SHP77 (cell line): Measurements from ENCODE around the gene CCER1.

Source experiments
- DNase-seq, 2 experiments: peaks; one replicate each; lab custom pipeline; 2025; lab: John Stamatoyannopoulos, UW

The CCER1 gene

DNA sequence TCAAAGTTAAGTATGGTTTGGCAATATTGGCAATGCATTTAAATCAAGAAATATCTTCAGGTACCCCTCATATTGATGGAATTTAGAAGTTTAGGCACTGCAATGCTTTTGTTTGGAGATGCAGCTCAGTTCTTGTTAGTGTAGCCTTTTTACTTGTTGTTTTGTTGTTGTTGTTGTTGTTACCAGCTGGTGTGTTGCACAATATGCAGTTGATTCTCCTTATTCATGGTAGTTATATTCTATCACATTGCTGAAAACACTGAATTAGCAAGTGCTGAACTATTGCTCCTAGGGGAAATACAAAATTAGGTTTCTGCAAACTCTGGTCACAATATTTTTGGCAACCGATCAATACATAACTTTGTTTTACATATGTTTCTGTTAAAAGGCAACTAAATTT is 34.8 kb downstream of the CCER1 start:
- DNase-seq = no peak

DNA sequence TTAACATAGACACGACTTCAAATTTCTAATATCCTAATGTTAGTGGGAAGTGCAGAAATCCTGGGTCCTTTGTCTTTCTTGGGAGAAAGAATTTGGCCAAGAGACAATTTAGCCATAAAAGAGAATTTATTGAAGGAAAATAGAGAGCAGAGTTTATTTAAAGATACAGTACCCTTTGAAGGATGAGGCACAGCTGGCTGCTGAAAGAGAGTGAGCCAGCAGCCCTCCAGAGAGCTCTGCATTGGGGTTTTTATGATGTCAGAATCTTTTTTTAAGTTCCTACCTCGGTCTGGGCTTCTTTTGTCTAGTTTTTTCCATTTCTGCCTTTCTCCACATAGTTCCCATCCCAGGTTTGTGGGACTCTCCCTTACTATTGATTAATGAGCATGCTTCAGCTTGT is 37.5 kb downstream of the CCER1 start:
- DNase-seq = no peak

DNA sequence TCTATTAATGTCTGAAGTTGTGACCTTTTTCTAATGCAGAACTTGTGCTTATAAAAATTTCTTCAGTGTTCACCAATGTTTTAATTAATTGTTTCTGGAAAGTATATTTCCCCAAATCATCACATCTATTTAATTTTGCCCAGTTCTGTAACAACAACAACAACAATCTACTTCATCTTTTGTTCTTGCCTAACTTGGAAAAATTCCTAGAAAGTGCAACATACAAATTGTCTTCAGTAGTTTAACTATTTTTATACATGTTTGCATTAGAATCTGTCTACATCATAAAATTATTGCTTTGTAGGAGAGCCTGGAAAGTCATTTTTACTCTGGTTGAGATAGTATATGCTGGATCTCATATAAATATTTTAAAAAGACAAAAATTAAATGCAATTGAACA is 38.5 kb downstream of the CCER1 start:
- no peak for DNase-seq

DNA sequence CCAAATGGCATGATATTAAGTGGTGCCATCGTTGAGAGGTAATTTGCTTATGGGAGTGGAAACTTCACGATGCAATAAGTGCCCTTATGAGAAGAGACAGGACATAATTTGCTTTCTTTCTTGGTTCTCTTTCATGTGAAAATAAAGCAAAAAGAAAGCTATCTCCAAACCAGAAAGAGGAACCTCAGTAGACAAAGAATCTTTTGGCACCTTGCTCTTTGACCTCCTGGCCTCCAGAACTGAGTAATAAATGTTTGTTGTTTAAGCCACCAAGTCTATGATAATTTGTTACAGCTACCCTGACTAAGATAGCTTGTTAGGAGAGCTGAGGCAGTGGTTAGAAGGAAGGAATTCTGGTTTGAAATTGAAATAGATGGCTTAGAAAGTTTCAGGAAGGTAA is 39.6 kb downstream of the CCER1 start:
- DNase-seq = no peak

DNA sequence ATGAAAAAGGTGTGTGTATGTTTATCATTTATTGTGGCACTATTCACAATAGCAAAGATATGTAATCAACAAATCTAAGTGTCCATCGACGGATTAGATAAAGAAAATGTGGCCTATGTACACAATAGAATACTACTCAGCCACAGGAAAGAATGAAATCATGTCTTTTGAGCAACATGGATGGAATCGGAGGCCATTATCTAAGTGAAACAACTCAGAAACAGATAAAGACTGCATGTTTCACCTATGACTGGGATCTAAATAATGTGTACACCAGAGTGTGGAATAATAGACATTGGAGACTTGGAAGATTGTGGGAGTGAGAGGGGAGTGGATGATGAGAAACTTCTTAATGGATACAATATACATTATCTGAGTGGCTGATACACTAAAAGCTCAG is 44.0 kb downstream of the CCER1 start:
- DNase-seq = no peak

DNA sequence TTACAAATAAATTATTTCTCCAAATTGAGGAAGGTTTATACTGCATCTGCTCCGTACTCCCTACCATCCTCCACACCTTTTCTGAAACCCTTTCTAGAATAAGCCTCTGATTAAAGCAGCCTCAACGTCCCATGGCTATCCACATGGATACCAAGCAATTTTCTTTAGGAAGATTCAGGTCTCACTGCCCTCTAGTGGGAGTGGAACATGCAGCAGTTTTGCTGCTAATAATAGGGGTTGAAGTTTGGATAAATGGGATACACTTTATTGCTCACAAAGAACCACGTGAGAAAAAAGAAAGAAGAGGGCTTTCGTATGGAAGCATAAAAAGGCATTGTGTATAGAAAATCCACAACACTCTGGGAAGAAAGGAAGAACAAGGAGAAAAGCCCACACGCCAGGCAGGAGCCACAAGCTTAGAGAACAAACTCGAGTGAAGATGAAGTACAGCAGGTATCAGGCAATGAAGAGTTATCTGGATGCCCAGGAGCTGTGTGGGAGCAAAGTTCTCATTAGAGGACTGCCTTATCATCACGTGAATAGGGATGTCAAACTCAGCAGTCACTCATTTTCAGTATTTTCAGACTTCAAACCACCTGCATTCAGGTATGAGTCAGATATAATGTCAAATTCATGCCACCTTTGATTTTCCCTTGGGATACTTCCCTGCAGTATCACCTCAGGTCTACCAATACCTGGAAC is 45.8 kb downstream of the CCER1 start:
- peak; percentile 34 to 38 for DNase-seq

DNA sequence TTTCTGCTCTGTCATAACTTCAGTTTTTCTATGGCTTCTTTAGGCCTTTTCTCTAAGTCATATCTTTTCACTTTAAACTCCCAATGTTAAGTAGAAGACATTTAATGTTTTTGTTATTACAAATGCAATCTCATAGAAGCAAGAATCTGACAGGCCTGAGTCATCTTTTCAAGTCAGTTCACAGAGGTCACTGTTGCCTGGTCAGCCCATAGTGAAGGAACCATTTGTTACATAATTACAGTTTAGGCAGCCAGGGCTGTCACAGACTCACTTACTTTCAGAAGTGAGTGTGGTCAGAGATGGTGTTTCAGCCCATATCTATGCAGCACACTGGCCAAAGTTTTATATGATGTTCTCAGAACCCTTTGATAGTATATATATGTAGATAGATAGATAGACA is 46.5 kb downstream of the CCER1 start:
- DNase-seq = no peak

DNA sequence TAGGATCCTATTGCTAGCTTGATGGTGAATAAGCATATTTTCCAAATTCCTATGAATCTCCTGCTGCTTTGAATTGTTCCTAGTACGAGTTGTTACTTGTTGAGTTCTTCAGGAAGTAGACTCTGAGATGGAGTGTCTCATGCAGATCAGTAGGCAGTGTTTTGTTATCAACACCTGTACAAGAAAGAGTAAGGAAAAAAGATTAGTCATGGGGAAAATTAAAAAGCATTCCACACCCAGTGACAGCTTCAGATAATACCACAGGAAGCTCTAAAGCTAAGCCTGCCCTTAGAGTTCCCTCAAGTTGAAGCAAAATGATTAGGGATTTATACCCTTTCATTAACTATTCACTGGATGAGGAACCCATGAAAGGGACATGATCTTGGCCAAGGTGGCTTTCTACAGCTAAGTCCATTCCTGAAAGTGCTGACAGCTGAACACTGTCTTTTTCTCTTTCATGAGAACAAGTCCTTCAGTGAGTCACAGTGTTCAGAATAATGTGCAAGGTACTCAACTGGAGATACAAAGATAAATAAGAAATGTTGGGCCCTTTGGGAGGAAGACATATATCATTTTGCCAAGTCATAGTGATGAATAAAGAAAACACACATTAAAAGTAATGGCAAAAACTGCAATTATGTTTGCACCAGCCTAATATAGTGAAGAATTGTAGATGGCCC is 49.1 kb downstream of the CCER1 start:
- DNase-seq = no peak

DNA sequence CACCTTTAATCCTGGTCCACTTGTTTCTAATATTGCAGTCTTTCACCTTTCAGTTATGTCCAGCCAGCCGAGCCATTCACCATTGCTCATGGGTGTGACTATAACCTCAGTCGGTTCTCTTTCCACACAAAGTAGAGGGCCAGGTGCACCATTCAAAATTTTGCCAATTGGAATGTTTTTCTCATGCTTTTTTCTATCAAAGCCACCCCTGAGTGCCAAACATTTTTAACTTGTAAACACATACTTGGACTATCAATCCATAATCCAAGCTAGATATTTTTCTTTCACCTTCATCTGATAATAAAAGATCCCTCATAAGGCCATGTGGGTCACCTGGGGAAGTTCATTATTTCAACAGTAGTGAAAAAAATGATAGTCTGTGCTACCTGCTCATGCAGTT is 52.4 kb downstream of the CCER1 start:
- DNase-seq = no peak
